ENCODE data around the gene GSTA3.

- TF ChIP-seq GATA3 (IDR thresholded peaks at IDR 0.05; ENCODE audit: low read depth, low read length) (no peak), GATA2 (IDR thresholded peaks at IDR 0.05; ENCODE audit: low read depth, low read length) (no peak)
Measured at GRCh38 chr6:52871621-52872020, 37.9 kb downstream of the GSTA3 start.

Data from SH-SY5Y (cell line).